NB4 (cell line): Measurements from ENCODE around the gene FAM89A.

Experiments
- CTCF ChIP-seq: IDR thresholded peaks from one replicate; pipeline ENCODE4 v1.5.1; 2012; ENCODE audit warnings: low read depth, low read length
- MAX ChIP-seq: IDR thresholded peaks from 2 replicates; pipeline ENCODE4 v1.6.1; 2011; ENCODE audit warnings: low read depth, low read length
- MYC ChIP-seq: IDR thresholded peaks from 2 replicates; pipeline ENCODE4 v1.6.1; 2011; ENCODE audit warnings: low read depth, low read length
- POLR2A ChIP-seq: IDR thresholded peaks from 2 replicates; pipeline ENCODE4 v1.6.1; 2011; ENCODE audit warnings: mild to moderate bottlenecking; ENCODE audit not compliant: insufficient read length; ENCODE audit errors: extremely low read depth

- no peak for TF ChIP-seq CTCF
- no peak for TF ChIP-seq POLR2A
- no peak for TF ChIP-seq MAX
- no peak for TF ChIP-seq MYC
Measured at GRCh38 chr1:230971771-230972170, 68.3 kb downstream of the FAM89A start.
